HG02973 (cell line): ENCODE results near the gene TMEM219.
A peak's percentile ranks its signal among the peaks of the same experiment; 100 is the strongest.
"Not testable (repeated sequence)": the region's sequence is repeated elsewhere in the genome, so short reads cannot be mapped to it uniquely, and the experiment has no call there.

Source experiments
- ATAC-seq: cut with Tn5 transposase; IDR thresholded peaks from one replicate; pipeline ENCODE4 v1.9.1; 2021; ENCODE audit warnings: moderate library complexity; ENCODE audit not compliant: unreplicated experiment

The TMEM219 gene

GRCh38 chr16:29961479-29962343 lies at the start of gene TMEM219:
TMEM219 (plus strand) TSS chr16:29962079; CDS start chr16:29963144, 1,065 bp downstream.
- ATAC-seq: peak; percentile 65

GRCh38 chr16:29912087-29912486 lies 49.8 kb upstream of the TMEM219 start:
- no peak for ATAC-seq

GRCh38 chr16:29913514-29913913 lies 48.4 kb upstream of the TMEM219 start:
- no peak for ATAC-seq

GRCh38 chr16:29915590-29916247 lies 46.2 kb upstream of the TMEM219 start:
- no peak for ATAC-seq

GRCh38 chr16:29916979-29917378 lies 44.9 kb upstream of the TMEM219 start:
- ATAC-seq: no peak

GRCh38 chr16:29920288-29921033 lies 41.4 kb upstream of the TMEM219 start:
- no peak for ATAC-seq

GRCh38 chr16:29921034-29921385 lies 40.9 kb upstream of the TMEM219 start:
- ATAC-seq: no peak

- ATAC-seq: no peak
Observed at GRCh38 chr16:29922326-29922725, 39.6 kb upstream of the TMEM219 start.

- no peak for ATAC-seq
Observed at GRCh38 chr16:29922986-29923501, 38.8 kb upstream of the TMEM219 start.

GRCh38 chr16:29925105-29925756 lies 36.6 kb upstream of the TMEM219 start:
- no peak for ATAC-seq

- peak; percentile 72 for ATAC-seq
Observed at GRCh38 chr16:29925781-29926710, 35.8 kb upstream of the TMEM219 start, which contains the start of gene KCTD13. KCTD13 (minus strand) TSS chr16:29926226; CDS start chr16:29926033, 193 bp downstream.

- ATAC-seq: peak; percentile 7
Observed at GRCh38 chr16:29926711-29927052, 35.2 kb upstream of the TMEM219 start.

GRCh38 chr16:29927070-29927905 lies 34.6 kb upstream of the TMEM219 start:
- ATAC-seq: no peak

GRCh38 chr16:29931750-29932149 lies 30.1 kb upstream of the TMEM219 start:
- ATAC-seq: not testable (repeated sequence)

- no peak for ATAC-seq
Observed at GRCh38 chr16:29940656-29941055, 21.2 kb upstream of the TMEM219 start.

- no peak for ATAC-seq
Observed at GRCh38 chr16:29943846-29944799, 17.8 kb upstream of the TMEM219 start.

GRCh38 chr16:29947897-29948296 lies 14.0 kb upstream of the TMEM219 start:
- no peak for ATAC-seq
